NCI-H524 (cell line): Measurements from ENCODE around the gene ITGB4.
A peak's percentile ranks its signal among the peaks of the same experiment; 100 is the strongest.

ENCODE experiments used
- DNase-seq, 2 experiments: peaks; one replicate each; lab custom pipeline; 2025; lab: John Stamatoyannopoulos, UW

The ITGB4 gene

GRCh38 chr17:75771334-75772281 is 50.3 kb downstream of the ITGB4 start:
- peak in 1 of 2 experiments; percentile 52 for DNase-seq

- DNase-seq, result no peak
Measured at GRCh38 chr17:75773121-75773807, 52.0 kb downstream of the ITGB4 start.

DNA sequence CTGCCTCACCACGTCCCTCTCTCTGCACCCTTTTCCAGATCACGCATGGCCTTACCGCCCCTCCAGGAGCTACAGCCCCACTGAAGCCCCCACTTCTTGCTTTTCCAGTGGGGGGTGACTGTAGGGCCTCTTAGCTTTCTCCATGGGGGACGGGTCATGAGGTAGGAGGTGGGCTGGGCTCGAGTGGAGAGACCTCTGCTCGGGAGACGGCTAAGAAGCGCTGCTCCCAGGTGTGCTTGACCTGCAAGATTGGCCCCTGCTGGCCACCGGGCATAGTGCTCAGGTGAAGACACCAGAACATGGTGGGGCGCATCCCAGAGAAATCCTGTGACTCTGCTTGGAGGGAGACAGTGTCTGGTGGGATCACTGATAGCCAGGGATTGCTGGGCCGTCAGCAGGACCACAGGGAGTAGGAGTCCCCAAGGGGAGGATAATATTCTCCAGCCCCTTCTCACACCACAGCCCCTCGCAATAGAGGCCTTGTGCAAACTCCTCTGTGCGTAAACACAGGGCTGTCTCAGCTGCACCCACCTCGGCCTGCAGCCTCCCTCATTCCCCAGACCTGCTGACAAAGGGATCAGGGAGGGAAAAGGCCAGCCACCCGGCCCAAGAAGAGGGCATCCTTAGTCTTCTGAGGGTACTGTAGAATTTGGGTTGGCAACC is 52.7 kb downstream of the ITGB4 start:
- no peak for DNase-seq

- no peak for DNase-seq
Measured at GRCh38 chr17:75774471-75774990, 53.3 kb downstream of the ITGB4 start.

DNA sequence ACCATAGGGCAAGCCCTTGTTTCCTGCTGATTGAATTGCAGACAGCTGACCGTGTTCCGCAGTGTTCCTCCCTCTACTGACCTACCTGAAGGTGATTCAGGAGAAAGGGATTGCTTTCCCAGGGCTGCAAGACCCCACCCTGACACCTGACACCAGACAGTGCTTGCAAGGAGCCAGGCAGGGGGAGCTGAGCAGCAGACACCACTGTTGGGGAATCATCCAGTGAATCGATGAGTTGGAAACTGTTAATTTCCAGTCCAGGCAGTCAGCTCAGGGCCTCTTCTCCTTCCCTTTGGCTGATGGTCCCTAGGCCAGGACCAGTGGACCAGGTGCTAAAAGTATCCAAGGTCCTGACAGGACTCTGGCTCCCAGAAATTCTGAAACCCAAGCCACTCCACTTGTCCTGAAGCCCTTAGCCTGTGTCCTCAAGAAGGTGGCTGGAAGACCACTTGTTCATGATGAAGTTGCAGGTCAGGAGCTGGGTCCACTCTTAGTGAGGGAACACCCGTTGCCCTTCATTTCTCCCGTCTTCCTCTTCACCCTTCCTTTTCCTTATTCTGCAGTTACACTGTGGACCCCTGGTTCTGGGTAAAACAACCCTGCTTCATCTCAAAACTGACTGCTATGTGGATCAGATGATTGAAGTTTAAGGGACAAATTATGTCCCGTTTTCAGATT is 53.9 kb downstream of the ITGB4 start:
- DNase-seq, result peak in 1 of 2 experiments; percentile 42

- DNase-seq, result peak in 1 of 2 experiments; percentile 52
Measured at GRCh38 chr17:75776386-75777295, 55.4 kb downstream of the ITGB4 start.

DNA sequence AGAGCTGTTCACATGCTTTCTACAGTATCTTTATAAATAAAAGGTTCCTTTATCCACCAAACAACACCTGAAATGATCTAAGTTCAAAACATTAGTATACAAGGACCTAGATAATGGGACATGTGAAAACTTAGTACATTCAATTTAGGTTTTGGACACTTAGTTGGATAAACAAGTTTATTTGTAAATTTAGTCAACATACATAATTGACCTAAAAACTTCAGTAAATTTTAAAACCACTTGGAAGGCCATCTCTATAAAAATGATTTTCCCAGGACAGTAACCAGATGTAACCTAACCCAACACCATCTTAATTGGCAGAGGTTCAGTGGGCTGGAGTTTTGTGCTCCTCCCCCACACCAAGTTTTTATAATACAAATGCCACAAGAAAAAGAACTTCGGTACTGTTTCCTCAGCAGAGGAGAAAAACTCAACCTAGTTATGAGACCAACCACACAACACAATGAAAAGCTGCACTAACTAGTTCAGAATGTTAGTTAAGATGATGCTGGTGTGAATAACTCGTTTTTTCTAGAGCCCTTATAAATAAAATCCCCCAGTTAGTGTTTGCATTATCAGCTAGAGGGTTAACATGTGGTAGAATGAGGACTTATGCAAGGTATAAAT is 56.1 kb downstream of the ITGB4 start:
- DNase-seq, result no peak

GRCh38 chr17:75778066-75778860 is 57.0 kb downstream of the ITGB4 start:
- peak in 1 of 2 experiments; percentile 54 for DNase-seq

GRCh38 chr17:75778861-75779249 is 57.6 kb downstream of the ITGB4 start:
- peak; percentile 79 to 80 for DNase-seq

DNA sequence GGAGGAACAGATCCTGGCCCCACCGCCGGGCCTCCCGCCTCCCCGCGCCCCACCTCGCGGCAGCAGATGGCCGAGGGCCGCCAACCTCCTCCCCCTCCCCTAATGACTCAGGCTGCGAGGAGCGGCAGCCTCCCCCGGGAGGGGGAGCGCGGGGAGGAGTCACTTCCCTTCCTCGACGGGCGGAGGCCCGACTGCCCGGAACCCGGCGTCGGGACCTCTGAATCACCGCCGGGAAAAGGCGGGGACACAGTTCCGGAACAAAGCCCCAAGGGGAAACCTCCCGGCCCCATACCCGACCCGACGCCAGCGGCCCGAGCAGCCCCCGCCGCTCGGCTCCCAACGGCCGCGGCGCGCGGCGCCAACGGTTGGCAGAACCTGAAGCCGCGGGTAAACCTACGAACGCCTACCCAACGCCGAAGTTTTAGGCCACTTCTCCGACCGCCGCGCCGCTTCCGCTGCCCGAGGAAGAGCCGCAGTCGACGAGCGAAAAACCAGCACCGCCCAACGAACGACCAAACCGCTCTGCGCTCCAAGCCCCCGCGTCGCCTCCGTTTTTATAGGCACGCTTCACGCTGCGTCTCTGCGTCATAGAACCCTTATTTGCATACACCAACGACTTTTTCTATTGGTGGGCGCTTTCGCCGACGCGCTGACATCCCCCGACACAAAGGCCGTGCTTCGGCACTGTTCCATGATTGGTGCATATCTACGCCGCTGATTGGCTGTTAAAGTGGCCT is 58.2 kb downstream of the ITGB4 start:
- DNase-seq, result peak; percentile 100

DNA sequence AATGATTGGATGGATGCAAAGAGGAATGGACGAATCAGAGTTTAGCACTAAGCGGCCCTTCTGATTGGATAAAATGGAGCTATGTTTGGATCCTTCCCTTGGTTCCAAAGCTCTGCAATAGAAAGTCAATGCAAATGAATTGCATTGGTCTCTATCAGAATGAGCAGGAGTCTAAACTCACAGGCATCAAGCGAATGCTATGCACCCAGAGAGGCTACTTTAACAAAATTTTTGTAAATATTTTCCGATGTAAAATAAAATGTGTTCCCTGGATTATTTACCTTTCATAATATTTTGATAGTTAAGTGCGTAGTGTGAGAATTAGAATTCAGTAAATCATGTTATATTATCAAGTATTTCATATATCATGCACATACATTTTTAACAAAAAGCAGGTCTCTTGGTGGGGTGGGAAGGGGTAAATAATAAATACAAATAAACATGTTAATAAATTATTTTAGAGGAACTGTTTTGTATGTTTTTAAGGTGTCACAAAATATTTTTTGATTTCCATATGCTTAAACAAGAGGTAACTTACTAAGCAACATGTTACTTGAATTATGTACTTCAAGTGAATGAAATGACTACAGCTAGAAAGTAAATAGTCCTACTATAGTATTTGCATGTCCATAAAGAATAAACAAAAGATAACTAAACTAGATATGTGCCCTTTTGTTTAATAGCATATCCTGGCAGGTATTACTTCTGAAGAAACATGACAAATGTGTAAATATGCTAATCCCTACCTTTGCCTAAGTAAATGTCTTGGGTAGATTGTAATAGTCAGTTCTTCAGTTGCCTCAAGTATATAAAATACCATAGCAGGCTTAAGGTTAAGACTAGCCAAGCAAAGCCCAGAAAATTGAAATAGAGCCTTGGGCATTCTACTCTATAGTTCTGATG is 59.0 kb downstream of the ITGB4 start:
- no peak for DNase-seq

DNA sequence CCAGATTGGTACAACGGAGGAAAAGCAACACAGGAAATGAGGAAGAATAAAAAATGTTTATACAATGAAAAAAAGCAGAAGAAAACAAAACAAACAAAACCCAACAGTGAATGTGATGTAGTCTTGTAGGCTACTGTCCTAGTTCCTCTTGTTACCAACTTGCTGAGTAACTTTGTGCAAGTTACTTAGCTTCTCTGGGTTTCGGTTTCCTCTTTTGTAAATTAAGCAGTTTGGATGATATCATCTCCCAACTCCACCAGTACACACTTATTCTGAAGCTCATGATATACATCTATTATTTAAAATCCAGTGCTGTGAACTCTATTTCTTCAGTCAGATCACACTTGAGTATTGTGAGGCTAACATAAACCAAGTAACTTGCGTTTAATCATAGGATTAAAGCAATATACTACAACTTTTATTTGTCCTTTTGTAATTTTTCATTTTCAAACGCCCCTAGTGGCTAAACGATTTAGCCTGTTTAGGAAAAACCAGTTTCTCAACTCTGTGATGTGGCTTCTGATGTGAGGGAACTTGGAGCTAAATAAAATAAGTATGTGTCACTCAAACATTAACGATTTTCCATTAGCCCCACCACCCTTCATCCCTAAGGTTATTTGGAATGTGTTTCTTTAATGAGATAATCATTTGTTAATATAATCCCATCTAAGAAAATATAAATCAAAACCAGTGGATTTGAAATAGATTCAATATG is 62.0 kb downstream of the ITGB4 start:
- peak; percentile 41 to 57 for DNase-seq

DNA sequence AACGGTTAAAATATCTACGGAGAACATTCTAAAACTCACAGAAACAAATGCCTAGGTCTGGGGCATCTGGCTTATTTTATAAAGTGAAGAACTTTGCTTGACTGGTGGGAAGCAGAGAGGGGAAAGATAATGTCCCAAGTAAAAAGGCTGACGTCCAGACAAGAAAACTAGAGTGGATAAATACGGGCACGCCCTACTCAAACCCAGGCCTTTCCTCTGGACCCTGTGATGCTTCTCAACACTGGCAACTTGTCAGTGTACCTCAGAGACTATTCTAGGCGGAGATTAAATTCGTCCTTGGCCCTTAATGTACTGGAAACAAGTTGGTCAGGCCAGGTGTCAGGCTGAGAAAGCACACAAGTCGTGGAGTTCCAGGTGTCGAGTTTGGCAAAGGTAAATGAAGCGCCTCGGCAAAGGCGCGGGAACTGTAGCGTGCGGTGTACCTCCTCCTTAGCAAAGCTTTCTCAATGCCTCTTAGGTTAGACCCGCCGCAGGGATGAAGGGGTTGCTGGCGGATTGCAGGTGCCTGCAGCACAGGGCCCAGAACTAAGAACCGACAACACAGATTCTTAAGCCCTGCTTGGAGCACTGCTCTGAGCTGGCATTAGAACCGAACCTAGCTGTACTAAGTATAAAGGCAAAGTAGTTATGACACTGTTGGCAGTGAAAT is 62.7 kb downstream of the ITGB4 start:
- DNase-seq, result no peak

DNA sequence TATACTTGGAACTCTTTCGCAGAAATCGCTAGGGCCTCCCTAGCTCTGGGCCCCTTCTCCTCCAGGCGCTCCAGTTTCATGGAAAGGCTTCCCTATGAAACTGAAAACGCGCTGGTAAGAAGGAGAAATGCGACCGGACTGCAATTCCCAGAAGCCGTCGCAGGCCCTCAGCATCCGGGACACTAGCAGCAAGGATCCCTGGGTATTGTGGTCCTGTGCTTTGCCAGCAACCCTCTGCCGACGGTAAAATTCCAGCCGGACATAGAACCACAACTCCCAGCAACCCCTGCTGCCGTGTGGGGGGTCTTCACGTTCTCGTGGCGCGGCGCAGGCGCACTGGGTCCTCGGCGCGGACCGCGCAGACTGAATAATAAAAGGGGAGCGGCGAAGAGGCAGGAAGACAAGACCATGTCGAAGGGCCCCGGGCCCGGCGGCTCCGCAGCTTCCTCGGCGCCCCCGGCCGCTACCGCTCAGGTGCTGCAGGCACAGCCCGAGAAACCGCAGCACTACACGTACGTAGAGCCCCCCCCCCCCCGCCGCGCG is 63.3 kb downstream of the ITGB4 start, which contains the start of gene UNK:
TSS of gene UNK (plus strand) at position 334 of the 543 bp plus-strand sequence. CDS start at position 409, 75 bp downstream.
- DNase-seq, result peak; percentile 100

GRCh38 chr17:75785016-75785890 is 64.0 kb downstream of the ITGB4 start:
- peak; percentile 95 for DNase-seq
